ENCODE measurements around the gene SDF4. TPM values are rescaled to one million over a fixed set of nuclear protein-coding genes. Genes with fewer than 3 reads are reported as not detected.
"Not testable (repeated sequence)": the region's sequence is repeated elsewhere in the genome, so short reads cannot be mapped to it uniquely, and the experiment has no call there.

SDF4 gene
- total RNA-seq, 1 donor from 2014 or later: 175 TPM

DNA sequence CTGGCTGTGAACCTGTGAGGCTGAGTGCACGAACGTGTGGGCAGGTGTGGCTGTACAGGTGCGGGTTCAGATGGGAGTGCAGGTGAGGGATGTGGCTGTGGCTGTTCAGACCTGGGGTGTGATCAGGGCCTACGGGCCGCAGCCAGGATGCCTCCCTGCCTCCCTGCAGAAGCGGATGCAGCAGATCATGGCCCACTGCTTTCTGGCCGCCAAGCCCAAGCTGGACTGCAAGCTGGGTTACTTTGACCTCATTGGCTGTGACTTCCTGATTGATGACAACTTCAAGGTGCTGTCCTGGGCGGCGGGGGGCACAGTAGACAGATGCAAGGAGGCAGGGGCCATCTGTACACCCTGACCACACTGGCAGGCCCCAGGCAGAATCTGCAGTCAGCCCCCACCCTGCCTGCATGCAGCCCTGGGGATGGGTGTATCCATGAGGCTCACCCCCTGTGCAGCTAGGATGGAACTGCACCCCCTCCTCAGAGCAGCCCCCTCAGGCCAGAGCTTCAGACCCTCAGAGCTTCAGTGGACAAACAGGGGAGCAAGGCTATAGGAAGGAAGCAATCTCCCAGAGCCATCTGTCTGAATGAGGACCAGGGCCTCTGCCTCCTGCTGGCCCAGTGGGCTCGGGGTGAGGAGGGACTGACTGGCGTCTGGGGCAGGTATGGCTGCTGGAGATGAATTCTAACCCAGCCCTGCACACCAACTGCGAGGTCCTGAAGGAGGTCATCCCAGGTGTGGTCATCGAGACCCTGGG, 35.2 kb downstream of the SDF4 start:
- TF ChIP-seq, protein P1, sequence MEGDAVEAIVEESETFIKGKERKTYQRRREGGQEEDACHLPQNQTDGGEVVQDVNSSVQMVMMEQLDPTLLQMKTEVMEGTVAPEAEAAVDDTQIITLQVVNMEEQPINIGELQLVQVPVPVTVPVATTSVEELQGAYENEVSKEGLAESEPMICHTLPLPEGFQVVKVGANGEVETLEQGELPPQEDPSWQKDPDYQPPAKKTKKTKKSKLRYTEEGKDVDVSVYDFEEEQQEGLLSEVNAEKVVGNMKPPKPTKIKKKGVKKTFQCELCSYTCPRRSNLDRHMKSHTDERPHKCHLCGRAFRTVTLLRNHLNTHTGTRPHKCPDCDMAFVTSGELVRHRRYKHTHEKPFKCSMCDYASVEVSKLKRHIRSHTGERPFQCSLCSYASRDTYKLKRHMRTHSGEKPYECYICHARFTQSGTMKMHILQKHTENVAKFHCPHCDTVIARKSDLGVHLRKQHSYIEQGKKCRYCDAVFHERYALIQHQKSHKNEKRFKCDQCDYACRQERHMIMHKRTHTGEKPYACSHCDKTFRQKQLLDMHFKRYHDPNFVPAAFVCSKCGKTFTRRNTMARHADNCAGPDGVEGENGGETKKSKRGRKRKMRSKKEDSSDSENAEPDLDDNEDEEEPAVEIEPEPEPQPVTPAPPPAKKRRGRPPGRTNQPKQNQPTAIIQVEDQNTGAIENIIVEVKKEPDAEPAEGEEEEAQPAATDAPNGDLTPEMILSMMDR (IDR thresholded peaks at IDR 0.05; ENCODE audit: insufficient read depth, low read depth, low read length): no peak
- TF ChIP-seq EZH2 (IDR thresholded peaks at IDR 0.05; ENCODE audit: insufficient read depth, low read length): no peak
- Histone ChIP-seq H3K4me3 (ENCODE audit: insufficient read depth, low read depth, low read length) (no peak overlapping the region), H3K4me1 (ENCODE audit: insufficient read depth, low read length) (no peaks in the 10 kb centered on the region), H3K4me2 (ENCODE audit: low read length) (no peak overlapping the region), H4K20me1 (ENCODE audit: insufficient read depth, low read length) (no peaks in the 10 kb centered on the region), H3K36me3 (ENCODE audit: insufficient read depth, low read length) (no peaks in the 10 kb centered on the region), H3K9ac (ENCODE audit: low read length) (no peak overlapping the region), H3K9me3 (ENCODE audit: insufficient read depth, low read depth, low read length) (no peaks in the 10 kb centered on the region), H2AFZ (ENCODE audit: low read depth, low read length) (no peak overlapping the region), H3K27me3 (ENCODE audit: insufficient read depth, low read length) (peaks cover 5% of the 10 kb centered on the region), H3K27ac (ENCODE audit: low read depth, low read length) (no peak overlapping the region), H3K79me2 (ENCODE audit: insufficient read depth, low read length) (no peaks in the 10 kb centered on the region)
- Mint-ChIP-seq H3K4me3 (ENCODE audit: unreplicated experiment) (no peak overlapping the region), H3K9me3 (ENCODE audit: unreplicated experiment) (peaks cover 17% of the 10 kb centered on the region), H3K4me1 (ENCODE audit: low read depth, unreplicated experiment) (no peaks in the 10 kb centered on the region), H3K27ac (ENCODE audit: unreplicated experiment) (no peak overlapping the region), H3K27me3 (ENCODE audit: low read depth, unreplicated experiment) (peaks cover 25% of the 10 kb centered on the region), H3K36me3 (ENCODE audit: low read depth, unreplicated experiment) (peaks cover 3% of the 10 kb centered on the region)
- no peak for FAIRE-seq
- DNase-seq (ENCODE audit: low read depth): no peak

DNA sequence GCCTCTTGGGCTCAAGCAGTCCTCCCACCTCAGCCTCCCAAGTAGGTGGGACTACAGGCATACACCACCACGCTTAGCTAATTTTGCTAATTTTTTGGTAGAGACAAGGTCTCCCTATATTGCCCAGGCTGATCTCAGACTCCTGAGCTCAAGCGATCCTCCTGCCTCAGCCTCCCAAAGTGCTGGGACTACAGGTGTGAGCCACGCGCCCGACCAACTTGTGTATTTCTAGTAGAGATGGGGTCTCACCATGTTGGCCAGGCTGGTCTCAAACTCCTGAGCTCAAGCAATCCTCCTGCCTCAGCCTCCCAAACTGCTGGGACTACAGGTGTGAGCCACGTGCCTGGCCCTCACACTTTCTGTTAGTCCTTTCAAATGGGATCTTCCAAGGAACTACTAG, 36.1 kb downstream of the SDF4 start:
- not testable (repeated sequence) for H3K27ac Mint-ChIP-seq (ENCODE audit: unreplicated experiment); H3K9me3 ChIP-seq (ENCODE audit: insufficient read depth, low read depth, low read length); H3K79me2 ChIP-seq (ENCODE audit: insufficient read depth, low read length); H3K36me3 Mint-ChIP-seq (ENCODE audit: low read depth, unreplicated experiment); H3K4me2 ChIP-seq (ENCODE audit: low read length); FAIRE-seq; H2AFZ ChIP-seq (ENCODE audit: low read depth, low read length); DNase-seq (ENCODE audit: low read depth); H3K36me3 ChIP-seq (ENCODE audit: insufficient read depth, low read length); H3K4me3 Mint-ChIP-seq (ENCODE audit: unreplicated experiment); H3K4me3 ChIP-seq (ENCODE audit: insufficient read depth, low read depth, low read length); H3K9ac ChIP-seq (ENCODE audit: low read length); H3K4me1 ChIP-seq (ENCODE audit: insufficient read depth, low read length); H4K20me1 ChIP-seq (ENCODE audit: insufficient read depth, low read length); H3K27ac ChIP-seq (ENCODE audit: low read depth, low read length); H3K4me1 Mint-ChIP-seq (ENCODE audit: low read depth, unreplicated experiment); H3K27me3 ChIP-seq (ENCODE audit: insufficient read depth, low read length)
- Mint-ChIP-seq H3K27me3 (ENCODE audit: low read depth, unreplicated experiment) (peaks cover 26% of the 10 kb centered on the region), H3K9me3 (ENCODE audit: unreplicated experiment) (peaks cover 17% of the 10 kb centered on the region)

DNA sequence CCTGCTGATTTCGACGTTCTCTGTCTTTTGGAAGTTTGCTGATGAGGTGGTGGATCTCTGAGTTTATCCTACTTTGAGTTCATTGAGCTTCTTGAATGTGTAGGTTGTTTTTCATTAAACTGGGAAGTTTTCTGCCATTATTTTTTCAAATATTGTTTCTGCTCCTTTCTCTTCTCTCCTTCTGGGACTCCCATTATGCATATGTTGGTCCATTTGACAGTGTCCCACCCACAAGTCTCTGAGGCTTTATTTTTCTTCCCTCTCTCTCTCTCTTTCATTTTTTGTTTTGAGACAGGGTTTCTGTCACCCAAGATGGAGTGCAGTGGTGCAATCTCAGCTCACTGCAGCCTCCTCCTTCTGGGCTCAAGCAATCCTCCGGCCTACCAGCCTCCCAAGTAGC, 37.1 kb downstream of the SDF4 start:
- DNase-seq (ENCODE audit: low read depth): no peak
- H3K27ac Mint-ChIP-seq (ENCODE audit: unreplicated experiment): no peak overlapping the region
- FAIRE-seq: no peak

More for the DNA sequence above, 37.1 kb downstream of the SDF4 start:
- Histone ChIP-seq H3K4me1 (ENCODE audit: insufficient read depth, low read length) (no peaks in the 10 kb centered on the region), H3K27me3 (ENCODE audit: insufficient read depth, low read length) (peaks cover 6% of the 10 kb centered on the region), H3K4me3 (ENCODE audit: insufficient read depth, low read depth, low read length) (no peak overlapping the region), H2AFZ (ENCODE audit: low read depth, low read length) (no peak overlapping the region), H3K79me2 (ENCODE audit: insufficient read depth, low read length) (no peaks in the 10 kb centered on the region), H3K36me3 (ENCODE audit: insufficient read depth, low read length) (no peaks in the 10 kb centered on the region), H4K20me1 (ENCODE audit: insufficient read depth, low read length) (no peaks in the 10 kb centered on the region), H3K9me3 (ENCODE audit: insufficient read depth, low read depth, low read length) (no peaks in the 10 kb centered on the region), H3K27ac (ENCODE audit: low read depth, low read length) (no peak overlapping the region), H3K9ac (ENCODE audit: low read length) (no peak overlapping the region), H3K4me2 (ENCODE audit: low read length) (no peak overlapping the region)
- Mint-ChIP-seq H3K27me3 (ENCODE audit: low read depth, unreplicated experiment) (peaks cover 29% of the 10 kb centered on the region), H3K9me3 (ENCODE audit: unreplicated experiment) (peaks cover 17% of the 10 kb centered on the region), H3K4me1 (ENCODE audit: low read depth, unreplicated experiment) (no peaks in the 10 kb centered on the region), H3K36me3 (ENCODE audit: low read depth, unreplicated experiment) (peaks cover 3% of the 10 kb centered on the region), H3K4me3 (ENCODE audit: unreplicated experiment) (no peak overlapping the region)
- TF ChIP-seq EZH2 (IDR thresholded peaks at IDR 0.05; ENCODE audit: insufficient read depth, low read length): no peak
- TF ChIP-seq, protein P1 (IDR thresholded peaks at IDR 0.05; ENCODE audit: insufficient read depth, low read depth, low read length): no peak

Data from astrocyte (in vitro differentiated cells and primary cell).